GM19438 (cell line): ENCODE results near the gene USPL1.
"Not testable (repeated sequence)": the region's sequence is repeated elsewhere in the genome, so short reads cannot be mapped to it uniquely, and the experiment has no call there.

Experiments
- ATAC-seq: cut with Tn5 transposase; IDR thresholded peaks from one replicate; pipeline ENCODE4 v1.9.1; 2021; ENCODE audit warnings: low read depth; ENCODE audit not compliant: unreplicated experiment

USPL1 gene

DNA sequence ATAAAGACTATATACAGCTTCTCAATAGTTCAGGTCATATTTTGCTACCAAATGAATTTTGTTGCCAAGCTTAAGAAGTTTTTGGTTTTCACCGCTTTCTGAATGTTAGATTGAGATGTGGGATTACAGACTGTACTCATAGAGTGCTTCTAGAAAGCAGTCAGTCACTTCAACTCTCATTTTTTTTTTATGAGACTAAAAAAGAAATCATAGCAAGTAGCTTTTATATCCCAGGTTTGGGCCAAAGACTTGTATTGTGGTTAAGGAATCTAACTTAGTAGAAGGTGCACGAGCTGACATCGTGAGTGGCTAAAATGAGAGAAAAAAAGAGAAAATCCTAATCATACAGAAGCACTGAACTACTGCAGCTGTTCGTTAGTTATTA, 2.2 kb upstream of the USPL1 start:
- no peak for ATAC-seq

DNA sequence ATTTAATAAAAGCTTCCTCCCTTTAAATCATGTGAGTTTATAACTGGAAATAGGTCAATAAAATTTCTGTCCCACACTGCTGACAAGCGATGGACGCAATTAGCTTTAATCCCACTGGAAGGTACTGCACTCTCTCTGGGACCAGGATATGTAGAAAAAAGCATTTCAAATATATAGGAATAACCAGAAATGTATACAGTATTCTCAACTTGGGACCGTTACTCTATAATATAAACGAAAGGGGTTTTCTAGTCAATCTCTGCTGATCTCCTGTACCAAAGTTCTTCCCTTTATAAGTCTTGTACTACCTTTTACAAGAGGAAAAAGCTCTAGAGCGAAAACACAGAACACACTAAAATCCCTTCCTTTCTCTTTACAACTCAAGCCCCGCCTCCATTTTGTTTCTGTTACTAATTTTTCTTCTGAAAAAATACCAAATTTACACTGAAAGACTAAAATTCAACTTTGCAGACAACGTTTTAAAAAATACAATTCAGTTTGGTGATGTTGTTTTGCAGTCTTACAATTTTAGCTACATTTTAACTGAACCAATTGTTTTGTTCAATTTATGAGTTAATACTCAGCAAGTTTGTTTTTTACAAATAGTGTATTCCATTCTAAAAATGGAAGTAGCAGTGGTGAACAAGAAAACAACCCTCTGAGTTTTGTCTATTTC, 1.7 kb upstream of the USPL1 start:
- ATAC-seq = no peak

DNA sequence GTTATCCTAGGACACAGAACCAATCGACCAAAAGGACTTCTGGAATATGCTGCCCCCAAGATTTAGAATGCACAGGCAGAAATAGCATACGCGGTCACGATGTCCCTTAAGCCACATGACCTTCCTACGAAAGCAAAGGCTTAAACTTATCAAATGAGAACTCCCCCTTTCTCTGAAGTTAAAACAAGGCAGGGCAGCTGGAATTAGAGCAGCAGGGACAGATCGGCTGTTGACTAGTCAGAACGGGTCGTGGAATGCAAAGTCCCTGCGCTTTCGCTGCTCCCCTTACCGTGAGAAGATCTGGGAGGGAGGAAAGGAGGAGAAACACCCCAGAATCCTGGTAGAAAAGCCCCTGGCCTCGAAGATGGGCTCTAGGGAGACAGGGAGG, 799 bp upstream of the USPL1 start:
- peak; percentile 17 for ATAC-seq

DNA sequence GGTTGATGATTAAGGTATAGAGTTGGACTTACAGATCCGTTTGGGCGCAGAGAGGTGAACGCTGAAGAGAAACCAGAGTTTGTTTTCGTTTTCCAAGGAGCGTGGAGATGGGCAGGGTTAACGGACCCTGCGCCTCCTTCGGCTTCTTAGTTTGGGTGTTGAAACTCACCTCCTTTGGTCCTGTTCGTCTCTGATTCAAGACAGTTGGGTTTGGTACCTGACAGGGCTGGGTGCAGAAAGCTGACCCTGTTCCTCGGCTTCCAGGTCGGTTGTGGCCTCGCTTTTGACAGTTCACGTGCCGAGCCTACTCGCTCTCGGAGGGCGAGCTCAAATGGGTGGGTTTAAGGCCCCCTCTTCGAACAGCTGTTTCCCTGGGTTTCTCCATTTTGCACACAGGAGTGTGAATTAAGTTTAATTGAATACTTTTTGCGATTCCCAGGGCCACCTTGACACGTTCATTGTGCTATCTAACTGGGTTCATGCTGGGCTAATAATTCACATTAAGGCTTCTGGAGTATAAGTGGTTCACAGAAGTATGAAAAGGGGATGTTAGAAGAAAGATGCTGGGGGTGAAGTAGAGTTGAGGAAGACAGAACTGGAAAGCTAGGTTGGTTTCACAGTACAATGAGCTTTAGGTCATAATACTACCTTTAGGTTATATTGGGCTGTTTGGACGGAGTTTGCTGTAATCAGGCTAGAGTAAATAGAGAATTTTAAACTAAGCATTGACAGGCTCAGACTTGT, 638 bp downstream of the USPL1 start:
- no peak for ATAC-seq

DNA sequence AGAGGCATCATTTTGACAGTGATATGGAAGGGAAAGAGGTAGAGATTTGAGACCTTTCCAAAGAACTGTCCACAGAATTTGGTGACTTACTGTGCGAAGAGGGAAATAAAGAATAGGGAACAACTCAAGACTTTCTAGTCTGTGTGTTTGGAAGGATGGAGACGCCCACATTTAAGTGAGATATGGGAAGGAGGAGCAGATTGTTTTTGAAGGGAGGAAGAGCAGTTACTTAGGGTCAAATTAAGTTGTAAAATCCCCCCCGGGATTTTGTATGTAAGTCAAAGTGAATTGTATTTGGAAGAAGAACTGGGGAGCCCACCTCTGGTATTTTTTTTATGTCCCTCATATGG, 1.2 kb downstream of the USPL1 start:
- ATAC-seq = no peak

DNA sequence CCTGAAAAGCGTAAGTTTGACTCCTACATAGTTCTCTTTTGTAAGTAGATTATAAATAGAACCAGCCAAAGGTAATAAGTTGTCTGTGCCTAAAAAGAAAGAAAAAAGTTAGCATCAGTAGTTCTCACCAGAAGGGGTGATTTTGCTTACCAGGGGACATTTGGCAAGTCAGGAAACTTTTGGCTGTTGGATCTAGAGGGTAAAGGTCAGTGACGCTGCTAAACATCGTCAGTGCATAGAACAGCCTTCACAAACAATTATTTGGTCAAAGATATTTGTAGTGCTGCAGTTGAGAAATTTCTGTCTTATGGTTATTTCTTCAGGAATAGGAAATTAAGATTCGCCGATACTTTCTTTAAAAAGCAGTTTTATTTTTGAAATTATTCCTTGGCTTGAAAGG, 2.0 kb downstream of the USPL1 start:
- ATAC-seq = no peak

DNA sequence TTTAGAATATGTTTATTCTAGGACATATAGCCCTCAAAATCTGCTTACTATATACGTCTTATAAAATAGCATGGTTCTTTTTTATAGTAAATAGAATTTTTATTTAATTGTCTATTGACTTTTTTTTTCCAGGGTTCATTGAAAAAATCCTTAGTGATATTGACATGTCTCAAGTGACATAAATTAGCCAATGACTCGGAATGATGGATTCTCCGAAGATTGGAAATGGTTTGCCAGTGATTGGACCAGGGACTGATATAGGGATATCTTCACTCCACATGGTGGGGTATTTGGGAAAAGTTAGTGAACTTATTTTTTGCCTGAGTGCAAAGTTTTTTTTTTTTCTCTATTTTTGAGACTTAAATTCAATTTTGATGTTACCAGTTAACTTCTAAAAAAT, 3.2 kb downstream of the USPL1 start:
- ATAC-seq = no peak

DNA sequence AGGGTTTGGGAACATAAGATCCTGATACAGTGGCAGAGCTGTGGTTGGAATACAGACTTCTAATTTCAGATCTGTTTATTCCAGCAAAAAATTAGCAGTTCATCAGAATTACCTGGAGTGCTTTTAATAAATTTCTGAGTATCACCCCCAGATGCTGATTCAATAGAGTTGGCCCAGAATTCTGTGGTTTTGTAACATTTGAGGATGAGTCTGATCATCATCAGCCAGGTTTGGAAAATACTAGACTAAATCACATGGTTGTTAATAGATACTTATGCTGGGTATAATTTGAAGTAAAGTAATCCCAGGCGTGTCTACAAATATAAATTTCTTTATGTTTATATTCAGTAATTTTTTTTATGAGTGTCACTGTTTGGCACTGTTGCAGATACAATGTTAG, 4.8 kb downstream of the USPL1 start:
- ATAC-seq = no peak

DNA sequence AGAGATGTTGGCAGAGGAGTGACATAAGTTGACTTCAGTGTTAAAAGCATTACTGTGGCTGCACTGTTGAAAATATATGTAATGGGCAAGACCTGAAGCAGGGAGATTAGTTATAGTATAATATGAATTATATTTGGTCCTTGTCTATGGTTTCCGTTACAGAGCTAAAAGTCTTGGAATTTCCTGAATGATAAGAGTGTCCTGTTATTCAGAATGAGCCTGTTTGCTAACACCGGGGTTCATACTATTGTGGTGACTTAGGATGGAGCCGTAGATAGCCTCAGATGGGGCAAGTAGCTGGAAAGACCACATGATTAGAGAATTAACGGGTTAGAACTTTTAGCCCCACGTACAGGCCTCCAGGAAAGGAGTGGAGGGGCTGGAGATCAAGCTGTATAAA, 5.7 kb downstream of the USPL1 start:
- ATAC-seq = no peak

DNA sequence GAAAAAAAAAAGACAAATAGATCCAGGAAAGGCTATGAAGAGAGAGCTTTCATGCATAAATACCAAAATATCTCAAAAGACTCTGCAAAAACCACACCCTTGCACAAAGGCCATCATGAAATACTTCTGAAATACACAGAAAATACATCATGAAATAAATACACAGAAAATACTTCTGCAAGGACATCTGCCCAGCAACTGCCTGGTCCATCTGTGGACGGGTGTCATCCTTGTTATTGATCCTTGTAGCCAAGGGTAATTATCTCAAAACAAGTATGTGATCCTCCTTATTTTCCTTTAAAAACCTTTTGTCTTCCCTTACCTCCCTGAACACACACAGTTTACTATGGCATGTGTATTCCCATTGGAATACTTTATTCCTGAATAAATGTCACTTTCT, 6.9 kb downstream of the USPL1 start:
- no peak for ATAC-seq

DNA sequence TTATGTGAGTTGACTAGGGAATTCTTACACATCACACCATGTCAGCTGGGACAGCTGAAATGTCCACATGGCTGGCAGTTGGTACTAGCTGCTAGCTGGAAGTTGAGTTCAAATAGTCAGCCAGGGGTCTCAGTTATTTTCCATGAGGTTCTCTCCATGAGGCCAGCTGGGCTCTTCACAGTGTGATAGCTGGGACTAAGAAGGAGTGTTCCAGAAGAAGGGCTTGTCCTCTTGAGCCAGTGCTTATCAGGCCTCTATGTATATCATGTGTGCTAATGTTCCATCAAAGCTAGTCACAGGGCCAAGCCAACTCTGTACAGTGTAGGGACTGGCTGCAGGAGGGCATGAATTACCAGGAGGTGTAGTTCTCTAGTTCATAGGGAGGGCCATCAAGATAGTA, 11.8 kb downstream of the USPL1 start:
- ATAC-seq = no peak

DNA sequence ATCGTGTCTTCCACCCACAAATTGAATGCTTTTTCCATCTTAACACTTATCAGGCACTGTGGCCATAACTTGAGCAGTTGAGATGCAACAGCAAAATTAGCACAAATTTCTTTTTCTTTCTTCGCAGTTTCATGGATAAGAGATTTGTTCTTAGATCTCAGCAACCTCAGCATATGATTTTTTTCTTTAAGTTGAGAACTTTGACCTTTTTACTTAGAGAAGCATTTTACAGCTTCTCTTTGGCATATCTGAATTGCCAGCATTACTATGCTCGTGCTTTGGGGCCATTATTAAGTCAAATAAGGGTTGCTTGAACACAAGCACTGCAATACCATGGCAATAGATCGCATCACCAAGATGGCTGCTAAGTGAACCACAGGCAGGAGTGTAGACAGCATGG, 16.1 kb downstream of the USPL1 start:
- ATAC-seq = no peak

DNA sequence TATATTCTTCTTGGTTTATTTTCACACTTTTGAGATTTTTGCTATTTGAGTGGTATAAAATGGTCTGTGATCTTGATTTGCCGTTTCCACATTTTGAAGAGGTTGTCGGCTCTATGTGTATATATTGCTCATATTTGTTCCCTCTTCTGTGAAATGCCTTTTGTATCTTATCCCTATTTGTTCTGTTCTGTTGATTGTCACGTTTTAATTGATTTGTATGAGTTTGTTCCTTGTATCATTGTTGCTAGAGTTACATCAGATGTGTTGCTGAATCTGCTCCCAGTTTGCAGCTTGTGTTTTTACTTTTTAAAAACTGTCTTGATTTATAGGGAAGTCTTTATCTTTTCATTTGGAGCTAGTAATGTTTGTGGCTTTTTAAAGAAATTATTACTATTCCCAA, 17.1 kb downstream of the USPL1 start:
- ATAC-seq = no peak

DNA sequence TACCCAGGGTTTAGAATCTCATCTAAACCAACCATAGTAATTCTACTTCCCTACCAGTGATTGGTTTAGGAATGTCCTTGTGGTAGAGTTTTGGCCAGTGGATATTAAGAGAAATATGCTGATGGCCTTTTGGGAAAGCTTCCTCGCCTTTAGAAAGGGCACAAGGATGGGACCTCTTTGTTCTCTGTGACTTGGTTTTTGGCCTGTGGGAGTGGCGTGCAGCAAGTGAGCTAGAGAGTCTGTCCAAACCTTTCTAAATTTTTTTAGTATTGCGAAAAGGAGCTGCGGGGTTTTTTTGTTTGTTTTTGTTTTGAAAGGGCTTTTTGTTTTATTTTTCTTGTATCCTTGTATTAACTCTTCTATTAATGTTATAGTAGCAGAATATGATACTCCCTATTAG, 20.6 kb downstream of the USPL1 start:
- no peak for ATAC-seq

DNA sequence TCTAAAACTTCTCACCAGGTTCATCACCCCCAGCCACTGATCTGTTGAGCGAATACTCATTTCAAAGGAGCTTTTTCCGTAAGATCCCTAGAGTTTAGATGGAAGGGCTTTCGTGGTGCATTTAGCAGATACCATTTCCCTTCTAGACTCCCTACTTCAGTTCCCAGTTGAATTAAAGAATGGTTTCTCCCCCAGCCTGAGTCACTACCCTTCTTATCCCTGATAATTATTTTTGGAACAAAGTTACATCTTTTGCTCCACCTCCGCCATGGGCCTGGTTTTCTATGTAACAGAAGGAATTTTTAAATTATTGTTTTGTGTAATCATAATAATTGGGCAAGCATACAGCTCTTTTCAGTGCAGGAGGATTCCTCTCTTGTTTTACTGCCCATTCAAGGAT, 22.0 kb downstream of the USPL1 start:
- ATAC-seq = no peak

DNA sequence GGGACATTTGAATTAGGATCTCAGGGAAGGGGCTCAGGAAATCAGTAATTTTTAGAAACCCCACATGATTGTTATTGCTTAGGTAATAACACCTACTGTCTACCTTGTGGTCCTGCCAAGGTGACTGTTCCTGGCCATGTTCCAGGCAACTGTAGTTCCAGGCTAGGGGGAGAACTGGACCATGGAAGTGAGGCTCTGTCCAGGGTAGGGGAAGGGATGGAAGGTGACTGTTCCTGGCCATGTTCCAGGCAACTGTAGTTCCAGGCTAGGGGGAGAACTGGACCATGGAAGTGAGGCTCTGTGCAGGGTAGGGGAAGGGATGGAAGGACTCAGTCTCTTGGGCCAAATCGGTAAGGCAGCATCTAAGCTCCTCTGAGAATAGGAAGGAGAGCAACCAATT, 23.5 kb downstream of the USPL1 start:
- not testable (repeated sequence) for ATAC-seq

DNA sequence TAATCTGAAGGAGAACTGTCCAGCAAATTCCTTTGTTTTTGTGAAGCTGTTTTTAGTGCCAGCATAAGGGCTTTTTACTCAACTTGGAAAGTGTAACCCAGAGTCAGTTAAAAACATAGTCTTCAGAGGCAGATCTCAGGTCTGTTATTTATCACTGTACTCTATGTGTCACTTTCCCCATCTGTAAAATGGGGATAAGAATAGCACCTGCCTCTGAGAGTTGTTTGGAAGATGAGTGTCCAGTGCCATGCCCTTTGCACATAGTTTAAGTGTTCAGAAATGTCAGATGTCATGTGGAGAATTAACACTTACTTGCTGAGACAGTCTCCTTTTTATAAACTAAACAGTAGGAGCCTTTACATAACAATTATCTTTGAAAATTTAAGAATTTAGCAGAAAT, 27.9 kb downstream of the USPL1 start:
- ATAC-seq = no peak

DNA sequence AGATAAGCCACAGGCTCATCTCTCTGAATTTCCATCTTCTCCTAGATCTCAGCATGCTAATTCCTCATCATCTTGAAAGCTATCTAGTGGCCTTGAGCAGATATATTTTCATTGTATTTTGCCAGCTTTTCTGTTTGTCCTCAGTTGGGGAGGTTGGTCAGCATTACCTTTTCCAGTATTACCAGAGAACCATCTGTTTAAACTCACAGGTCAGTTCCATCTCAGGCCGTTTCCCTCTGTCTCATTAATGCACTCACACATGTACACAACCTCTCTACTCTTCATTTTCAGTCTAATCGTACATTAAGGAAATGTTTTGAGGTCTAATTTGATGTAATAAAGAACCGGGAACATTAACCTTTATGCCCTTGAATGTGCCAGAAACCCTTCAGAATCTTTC, 29.7 kb downstream of the USPL1 start:
- no peak for ATAC-seq

DNA sequence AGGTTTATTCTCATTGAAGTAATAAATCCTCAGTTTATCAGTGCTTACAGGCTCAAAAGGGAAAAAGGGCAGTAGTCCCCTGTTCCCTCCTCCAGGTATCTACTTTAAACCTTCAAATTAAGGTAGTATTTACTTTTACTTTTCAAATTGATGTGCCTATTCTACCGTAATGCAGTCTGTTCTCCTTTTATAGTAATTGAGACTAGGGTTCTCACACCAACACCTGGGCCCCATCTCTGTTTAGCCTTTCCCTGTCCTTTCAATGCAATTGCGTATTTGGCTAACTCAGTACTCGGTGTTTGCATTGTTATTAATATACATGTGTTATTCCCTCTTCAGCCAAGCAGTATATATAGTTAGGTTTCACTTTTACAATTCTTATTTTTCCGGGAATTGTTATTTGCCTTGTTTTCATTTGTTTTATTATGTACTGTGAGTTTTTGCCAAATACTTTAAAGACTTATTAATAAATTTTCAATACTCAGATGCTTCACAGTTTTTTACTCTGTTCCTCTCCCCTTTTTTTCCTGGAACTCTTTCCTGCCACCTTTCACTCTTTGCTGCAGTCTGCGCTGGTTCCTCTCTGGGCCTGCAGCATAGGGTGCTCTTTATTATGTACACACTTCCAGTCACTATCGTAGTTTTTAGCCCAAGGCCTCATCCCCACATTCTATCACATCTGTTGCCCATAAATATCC, 30.3 kb downstream of the USPL1 start:
- ATAC-seq = no peak

DNA sequence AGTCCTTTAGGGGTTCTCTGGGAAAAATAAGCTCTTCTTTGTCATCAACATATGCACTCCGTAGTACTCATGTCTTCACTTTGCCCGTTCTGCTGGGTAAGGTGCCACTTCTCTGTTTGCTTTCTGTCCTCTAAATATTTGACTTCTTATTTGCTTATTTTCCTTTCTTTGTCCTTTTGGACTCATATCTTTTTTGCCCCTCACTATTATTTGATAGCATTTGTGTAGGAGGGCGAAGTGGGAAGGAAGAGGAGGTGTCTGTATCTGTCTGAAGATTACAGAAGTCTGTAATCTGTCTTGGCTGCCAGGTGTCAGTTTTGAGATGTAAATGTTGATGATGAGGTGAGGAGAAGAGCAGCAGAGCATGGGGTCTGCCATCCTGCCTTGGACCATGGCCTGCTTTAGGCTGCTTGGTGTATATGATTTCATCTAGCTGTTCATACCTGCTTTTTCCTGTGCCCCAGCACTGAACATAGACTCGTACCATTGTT, 30.8 kb downstream of the USPL1 start:
- ATAC-seq = no peak

DNA sequence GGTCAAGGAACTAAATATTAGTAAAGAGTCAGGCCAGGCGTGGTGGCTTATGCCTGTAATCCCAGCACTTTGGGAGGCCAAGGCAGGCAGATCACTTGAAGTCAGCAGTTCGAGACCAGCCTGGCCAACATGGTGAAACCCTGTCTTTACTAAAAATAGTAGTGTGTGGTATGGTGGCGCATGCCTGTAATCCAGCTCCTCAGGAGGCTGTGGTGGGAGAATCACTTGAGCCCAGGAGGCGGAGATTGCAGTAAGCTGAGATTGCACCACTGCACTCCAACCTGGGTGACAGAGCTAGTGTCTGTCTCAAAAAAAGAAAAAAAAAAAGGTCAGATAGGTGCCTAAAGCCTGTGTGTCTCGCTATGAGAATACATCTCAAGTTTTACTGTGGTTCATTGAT, 33.9 kb downstream of the USPL1 start:
- ATAC-seq = not testable (repeated sequence)
